ENCODE data around the gene LONRF2.
"Not testable (repeated sequence)": the region's sequence is repeated elsewhere in the genome, so short reads cannot be mapped to it uniquely, and the experiment has no call there.

LONRF2 gene

GRCh38 chr2:100248971-100249370, 73.3 kb downstream of the LONRF2 start:
- TF ChIP-seq CTCF (IDR thresholded peaks at IDR 0.05; ENCODE audit: low read depth, low read length, missing control alignments): no peak
- DNase-seq (ENCODE audit: low read depth): no peak
- H3K4me3 ChIP-seq (ENCODE audit: low read depth, low read length): no peak overlapping the region

GRCh38 chr2:100248556-100248955, 73.7 kb downstream of the LONRF2 start:
- H3K4me3 ChIP-seq (ENCODE audit: low read depth, low read length); DNase-seq (ENCODE audit: low read depth): not testable (repeated sequence)

- no peak for DNase-seq (ENCODE audit: low read depth)
- TF ChIP-seq CTCF (IDR thresholded peaks at IDR 0.05; ENCODE audit: low read depth, low read length, missing control alignments): no peak
- no peak overlapping the region for H3K4me3 ChIP-seq (ENCODE audit: low read depth, low read length)
Observed at GRCh38 chr2:100248044-100248330, 74.3 kb downstream of the LONRF2 start.

GRCh38 chr2:100247256-100248043, 74.9 kb downstream of the LONRF2 start:
- H3K4me3 ChIP-seq (ENCODE audit: low read depth, low read length): no peak overlapping the region
- peak; percentile 44 for DNase-seq (ENCODE audit: low read depth)
- no peak for TF ChIP-seq CTCF (IDR thresholded peaks at IDR 0.05; ENCODE audit: low read depth, low read length, missing control alignments)

GRCh38 chr2:100246163-100247145, 75.8 kb downstream of the LONRF2 start:
- peak; percentile 49 for TF ChIP-seq CTCF (IDR thresholded peaks at IDR 0.05; ENCODE audit: low read depth, low read length, missing control alignments)
- DNase-seq (ENCODE audit: low read depth): no peak
- H3K4me3 ChIP-seq (ENCODE audit: low read depth, low read length): no peak overlapping the region

- no peak for DNase-seq (ENCODE audit: low read depth)
- no peak for TF ChIP-seq CTCF (IDR thresholded peaks at IDR 0.05; ENCODE audit: low read depth, low read length, missing control alignments)
- H3K4me3 ChIP-seq (ENCODE audit: low read depth, low read length): no peak overlapping the region
Observed at GRCh38 chr2:100245681-100246080, 76.6 kb downstream of the LONRF2 start.

GRCh38 chr2:100244881-100245605, 77.3 kb downstream of the LONRF2 start:
- H3K4me3 ChIP-seq (ENCODE audit: low read depth, low read length): no peak overlapping the region
- no peak for TF ChIP-seq CTCF (IDR thresholded peaks at IDR 0.05; ENCODE audit: low read depth, low read length, missing control alignments)
- DNase-seq (ENCODE audit: low read depth): no peak
